ENCODE results near the gene ALDH1L1. TPM values are rescaled to one million over a fixed set of nuclear protein-coding genes. Genes with fewer than 3 reads are reported as not detected.
"Not testable (repeated sequence)": the region's sequence is repeated elsewhere in the genome, so short reads cannot be mapped to it uniquely, and the experiment has no call there.

Gene ALDH1L1
- total RNA-seq, 1 donor from 2014 or later = 1.5 TPM

GRCh38 chr3:126077754-126078153 lies 102.6 kb downstream of the ALDH1L1 start:
- DNase-seq (ENCODE audit: extremely low spot score, unreplicated experiment) = no peak
- H3K9me3 Mint-ChIP-seq (ENCODE audit: unreplicated experiment) = peaks cover 22% of the 10 kb centered on the region
- H3K4me1 Mint-ChIP-seq (ENCODE audit: unreplicated experiment) = peaks cover under 1% of the 10 kb centered on the region
- H3K27ac Mint-ChIP-seq (ENCODE audit: unreplicated experiment) = no peak overlapping the region
- peaks cover 8% of the 10 kb centered on the region for H3K36me3 Mint-ChIP-seq (ENCODE audit: unreplicated experiment)
- TF ChIP-seq, protein P1, sequence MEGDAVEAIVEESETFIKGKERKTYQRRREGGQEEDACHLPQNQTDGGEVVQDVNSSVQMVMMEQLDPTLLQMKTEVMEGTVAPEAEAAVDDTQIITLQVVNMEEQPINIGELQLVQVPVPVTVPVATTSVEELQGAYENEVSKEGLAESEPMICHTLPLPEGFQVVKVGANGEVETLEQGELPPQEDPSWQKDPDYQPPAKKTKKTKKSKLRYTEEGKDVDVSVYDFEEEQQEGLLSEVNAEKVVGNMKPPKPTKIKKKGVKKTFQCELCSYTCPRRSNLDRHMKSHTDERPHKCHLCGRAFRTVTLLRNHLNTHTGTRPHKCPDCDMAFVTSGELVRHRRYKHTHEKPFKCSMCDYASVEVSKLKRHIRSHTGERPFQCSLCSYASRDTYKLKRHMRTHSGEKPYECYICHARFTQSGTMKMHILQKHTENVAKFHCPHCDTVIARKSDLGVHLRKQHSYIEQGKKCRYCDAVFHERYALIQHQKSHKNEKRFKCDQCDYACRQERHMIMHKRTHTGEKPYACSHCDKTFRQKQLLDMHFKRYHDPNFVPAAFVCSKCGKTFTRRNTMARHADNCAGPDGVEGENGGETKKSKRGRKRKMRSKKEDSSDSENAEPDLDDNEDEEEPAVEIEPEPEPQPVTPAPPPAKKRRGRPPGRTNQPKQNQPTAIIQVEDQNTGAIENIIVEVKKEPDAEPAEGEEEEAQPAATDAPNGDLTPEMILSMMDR (IDR thresholded peaks at IDR 0.05) = no peak
- no peak overlapping the region for H3K4me3 Mint-ChIP-seq (ENCODE audit: unreplicated experiment)
- no peaks in the 10 kb centered on the region for H3K27me3 Mint-ChIP-seq (ENCODE audit: unreplicated experiment)

- TF ChIP-seq, protein P1 (IDR thresholded peaks at IDR 0.05) = no peak
- no peaks in the 10 kb centered on the region for H3K27me3 Mint-ChIP-seq (ENCODE audit: unreplicated experiment)
- peaks cover 9% of the 10 kb centered on the region for H3K36me3 Mint-ChIP-seq (ENCODE audit: unreplicated experiment)
- no peak overlapping the region for H3K27ac Mint-ChIP-seq (ENCODE audit: unreplicated experiment)
- H3K9me3 Mint-ChIP-seq (ENCODE audit: unreplicated experiment) = peaks cover 28% of the 10 kb centered on the region
- no peaks in the 10 kb centered on the region for H3K4me1 Mint-ChIP-seq (ENCODE audit: unreplicated experiment)
- no peak for DNase-seq (ENCODE audit: extremely low spot score, unreplicated experiment)
- no peak overlapping the region for H3K4me3 Mint-ChIP-seq (ENCODE audit: unreplicated experiment)
These were observed 104.2 kb downstream of the ALDH1L1 start for GRCh38 chr3:126076140-126076539.

DNA sequence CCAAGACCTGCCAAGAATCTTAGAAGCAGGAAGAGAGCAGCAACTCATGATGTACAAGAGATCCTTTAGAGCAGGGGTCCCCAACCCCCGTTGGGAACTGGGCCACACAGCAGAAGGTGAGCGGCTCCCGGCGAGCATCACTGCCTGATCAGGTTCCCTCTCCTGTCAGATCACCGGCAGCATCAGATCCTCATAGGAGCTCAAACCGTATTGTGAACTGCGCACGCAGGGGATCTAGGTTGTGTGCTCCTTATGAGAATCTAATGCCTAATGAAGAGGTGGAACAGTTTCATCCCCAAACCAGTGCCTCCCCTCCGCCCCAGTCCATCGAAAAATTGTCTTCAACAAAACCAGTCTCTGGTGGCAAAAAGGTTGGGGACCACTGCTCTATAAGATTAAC lies 110.2 kb downstream of the ALDH1L1 start:
- no peak for DNase-seq (ENCODE audit: extremely low spot score, unreplicated experiment)
- Mint-ChIP-seq H3K4me1 (ENCODE audit: unreplicated experiment) (no peaks in the 10 kb centered on the region), H3K27ac (ENCODE audit: unreplicated experiment) (no peak overlapping the region), H3K36me3 (ENCODE audit: unreplicated experiment) (peaks cover 25% of the 10 kb centered on the region), H3K27me3 (ENCODE audit: unreplicated experiment) (no peaks in the 10 kb centered on the region), H3K4me3 (ENCODE audit: unreplicated experiment) (no peak overlapping the region), H3K9me3 (ENCODE audit: unreplicated experiment) (peaks cover 17% of the 10 kb centered on the region)
- TF ChIP-seq, protein P1 (IDR thresholded peaks at IDR 0.05) = no peak

DNA sequence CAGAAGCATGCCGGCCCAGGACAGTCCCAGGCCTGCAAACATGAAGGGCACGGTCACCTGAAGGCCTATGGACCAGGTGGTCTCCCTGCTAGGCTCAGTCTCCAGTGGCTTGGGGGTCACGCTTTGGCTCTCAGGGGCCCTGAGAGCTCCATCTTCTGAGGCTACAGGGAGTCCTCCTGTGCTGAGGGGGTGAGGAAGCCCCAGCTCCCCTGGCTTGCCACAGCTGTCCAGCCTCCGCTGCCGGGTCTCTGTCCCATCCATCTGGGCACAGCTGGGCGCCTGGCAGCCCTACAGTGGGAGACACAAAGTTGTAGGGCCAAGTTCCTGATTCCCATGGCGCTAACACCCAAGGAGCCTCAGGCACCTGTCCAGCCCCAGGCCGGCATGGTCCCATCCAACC lies 112.4 kb downstream of the ALDH1L1 start:
- Mint-ChIP-seq H3K4me3 (ENCODE audit: unreplicated experiment) (no peak overlapping the region), H3K9me3 (ENCODE audit: unreplicated experiment) (peaks cover 8% of the 10 kb centered on the region), H3K36me3 (ENCODE audit: unreplicated experiment) (peaks cover 25% of the 10 kb centered on the region), H3K27ac (ENCODE audit: unreplicated experiment) (no peak overlapping the region), H3K4me1 (ENCODE audit: unreplicated experiment) (no peaks in the 10 kb centered on the region), H3K27me3 (ENCODE audit: unreplicated experiment) (no peaks in the 10 kb centered on the region)
- peak; percentile 79 for DNase-seq (ENCODE audit: extremely low spot score, unreplicated experiment)
- TF ChIP-seq, protein P1 (IDR thresholded peaks at IDR 0.05) = no peak

DNA sequence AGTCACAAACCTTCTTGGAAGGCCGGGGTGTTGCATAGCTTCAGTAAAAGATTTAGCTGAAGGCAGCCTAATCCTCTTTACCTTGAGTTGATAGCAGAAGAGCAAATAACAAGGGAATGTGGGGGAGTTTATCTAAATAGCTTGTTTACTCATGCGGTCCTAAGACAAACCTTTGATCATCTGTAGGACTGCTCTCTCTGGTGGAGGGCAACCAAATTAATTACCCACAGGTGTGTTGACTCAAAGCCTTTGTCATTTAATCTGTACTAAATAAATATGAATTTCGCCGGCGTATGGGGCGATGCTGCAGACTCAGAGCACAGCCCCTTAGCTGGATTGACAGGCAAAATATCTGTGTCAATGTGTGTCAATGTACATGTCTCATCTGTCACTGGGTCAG lies 113.7 kb downstream of the ALDH1L1 start:
- DNase-seq (ENCODE audit: extremely low spot score, unreplicated experiment); H3K9me3 Mint-ChIP-seq (ENCODE audit: unreplicated experiment); H3K4me3 Mint-ChIP-seq (ENCODE audit: unreplicated experiment); H3K4me1 Mint-ChIP-seq (ENCODE audit: unreplicated experiment); H3K27me3 Mint-ChIP-seq (ENCODE audit: unreplicated experiment); H3K27ac Mint-ChIP-seq (ENCODE audit: unreplicated experiment): not testable (repeated sequence)
- peaks cover 21% of the 10 kb centered on the region for H3K36me3 Mint-ChIP-seq (ENCODE audit: unreplicated experiment)

- Mint-ChIP-seq H3K27me3 (ENCODE audit: unreplicated experiment) (no peaks in the 10 kb centered on the region), H3K9me3 (ENCODE audit: unreplicated experiment) (no peaks in the 10 kb centered on the region), H3K36me3 (ENCODE audit: unreplicated experiment) (peaks cover 20% of the 10 kb centered on the region), H3K27ac (ENCODE audit: unreplicated experiment) (no peak overlapping the region), H3K4me3 (ENCODE audit: unreplicated experiment) (no peak overlapping the region), H3K4me1 (ENCODE audit: unreplicated experiment) (no peaks in the 10 kb centered on the region)
- DNase-seq (ENCODE audit: extremely low spot score, unreplicated experiment) = no peak
- TF ChIP-seq, protein P1 (IDR thresholded peaks at IDR 0.05) = no peak
These were observed 114.5 kb downstream of the ALDH1L1 start for GRCh38 chr3:126065876-126066275.

Data from osteocyte (in vitro differentiated cells).